DOHH2 (cell line): ENCODE data around the gene GPC6.

Source experiments
- H3F3A ChIP-seq: fragments of 200-600 bp; sonication (generic), shearing (Covaris generic); 2 replicates; pipeline ENCODE4 v1.6.0; 2016; ENCODE audit warnings: antibody characterized with exemption, mild to moderate bottlenecking; ENCODE audit not compliant: control insufficient read depth, insufficient read depth
- H3K27ac ChIP-seq: fragments of 200-600 bp; sonication (generic); 2 replicates; pipeline ENCODE4 v1.5.1; 2014; ENCODE audit warnings: low read depth, mild to moderate bottlenecking, low read length, moderate library complexity
- H3K27me3 ChIP-seq: fragments of 200-600 bp; sonication (generic); 2 replicates; pipeline ENCODE4 v1.6.1; 2014; ENCODE audit warnings: mild to moderate bottlenecking, low read length, mixed read lengths; ENCODE audit not compliant: control insufficient read depth
- H3K36me3 ChIP-seq: fragments of 200-600 bp; sonication (generic); 2 replicates; pipeline ENCODE4 v1.6.1; 2014; ENCODE audit warnings: mild to moderate bottlenecking, low read length, moderate library complexity, mixed read lengths; ENCODE audit not compliant: control insufficient read depth
- H3K4me1 ChIP-seq: fragments of 200-600 bp; sonication (generic); 2 replicates; pipeline ENCODE4 v1.6.1; 2014; ENCODE audit warnings: mild to moderate bottlenecking, low read length, mixed read lengths; ENCODE audit not compliant: control insufficient read depth
- H3K4me2 ChIP-seq: fragments of 200-600 bp; sonication (generic); 2 replicates; pipeline ENCODE4 v1.6.0; 2014; ENCODE audit warnings: mild to moderate bottlenecking, low read length, moderate library complexity
- H3K4me3 ChIP-seq: fragments of 200-600 bp; sonication (generic); 2 replicates; pipeline ENCODE4 v1.5.1; 2014; ENCODE audit warnings: mild to moderate bottlenecking, low read length, mixed read lengths
- H3K79me2 ChIP-seq: fragments of 200-600 bp; sonication (generic); 2 replicates; pipeline ENCODE4 v1.6.1; 2014; ENCODE audit warnings: mild to moderate bottlenecking, low read length, mixed read lengths; ENCODE audit not compliant: control insufficient read depth
- H3K9me2 ChIP-seq: fragments of 200-600 bp; sonication (generic); replicated peaks from 2 replicates; pipeline ENCODE4 v1.6.1; 2014; ENCODE audit warnings: mild to moderate bottlenecking, low read length, mixed read lengths; ENCODE audit not compliant: control insufficient read depth
- H3K9me3 ChIP-seq: fragments of 200-600 bp; sonication (generic); 2 replicates; pipeline ENCODE4 v1.6.1; 2014; ENCODE audit warnings: antibody characterized with exemption, low read length, mixed read lengths; ENCODE audit not compliant: control insufficient read depth, insufficient read depth
- H4K20me1 ChIP-seq: fragments of 200-600 bp; sonication (generic); 2 replicates; pipeline ENCODE4 v1.6.0; 2014; ENCODE audit warnings: low read depth, mild to moderate bottlenecking, antibody characterized with exemption, low read length, moderate library complexity; ENCODE audit not compliant: control insufficient read depth, insufficient read depth
- CTCF ChIP-seq: fragments of 200-600 bp; sonication (generic); IDR thresholded peaks from one replicate; pipeline ENCODE4 v1.5.1; 2014; ENCODE audit warnings: antibody characterized with exemption, mild to moderate bottlenecking, low read depth, low read length; ENCODE audit not compliant: poor library complexity, severe bottlenecking
- EZH2phosphoT487 ChIP-seq: fragments of 200-600 bp; sonication (generic); IDR thresholded peaks from 2 replicates; pipeline ENCODE4 v1.6.1; 2017; ENCODE audit warnings: borderline replicate concordance, mild to moderate bottlenecking, antibody characterized with exemption, low read length, moderate library complexity, mixed read lengths

The GPC6 gene

DNA sequence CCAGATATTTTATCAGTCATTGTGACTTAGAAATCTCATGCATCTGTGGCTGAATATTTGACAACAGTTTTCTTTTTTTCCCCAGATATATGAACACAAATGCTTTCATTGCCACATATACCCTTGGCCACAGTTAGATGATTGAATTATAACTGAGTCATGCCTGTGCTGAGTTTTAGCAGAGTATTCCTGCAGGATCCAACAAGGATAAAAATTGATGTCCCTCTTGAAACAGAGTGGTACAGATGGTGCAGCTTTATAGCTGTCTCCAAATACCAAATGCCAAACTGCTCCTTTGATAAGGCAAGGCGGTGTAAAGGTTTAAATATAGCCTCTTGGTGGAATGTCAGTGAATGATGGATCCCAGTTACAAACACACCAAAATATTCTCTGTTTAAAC, 428.5 kb downstream of the GPC6 start:
- H3K36me3 ChIP-seq = no peaks in the 10 kb centered on the region
- TF ChIP-seq CTCF = no peak
- no peak for TF ChIP-seq EZH2phosphoT487

DNA sequence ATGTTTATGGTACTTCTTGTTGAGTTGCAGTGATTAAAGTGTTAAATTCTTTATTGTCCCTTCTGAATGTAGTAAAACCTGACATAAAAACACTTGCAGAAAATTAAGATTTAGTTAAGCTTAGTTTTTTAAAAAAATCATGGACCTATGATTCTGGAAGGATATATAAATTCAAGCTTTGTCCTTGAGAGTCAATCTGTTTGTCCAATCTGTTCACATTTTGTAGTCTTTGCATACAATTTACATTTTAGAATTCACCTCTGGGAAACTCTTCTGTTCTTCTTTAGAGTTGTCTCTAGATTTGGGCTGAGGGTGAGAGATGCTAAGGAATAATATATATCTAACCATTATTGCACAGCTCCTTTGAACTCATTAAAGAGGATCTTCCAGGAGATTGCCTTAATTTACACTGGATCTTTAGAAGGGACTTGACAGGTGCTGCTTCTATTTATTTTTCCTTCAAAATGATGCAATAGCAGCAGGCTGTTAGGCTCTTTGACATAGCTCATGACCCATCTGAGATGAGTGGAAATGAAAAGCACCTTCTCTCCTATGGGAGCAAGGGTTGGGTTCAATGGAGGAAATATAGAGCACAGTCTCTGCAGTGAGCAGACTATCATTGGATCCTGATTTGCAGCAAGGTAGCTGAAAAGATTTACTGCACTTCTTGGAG, 433.9 kb downstream of the GPC6 start:
- Histone ChIP-seq H3K27me3 (no peaks in the 10 kb centered on the region), H3K36me3 (no peaks in the 10 kb centered on the region), H3K4me1 (no peaks in the 10 kb centered on the region), H3K4me3 (no peak overlapping the region), H4K20me1 (no peaks in the 10 kb centered on the region), H3K4me2 (no peak overlapping the region), H3K9me3 (no peaks in the 10 kb centered on the region), H3K79me2 (no peaks in the 10 kb centered on the region), H3F3A (no peaks in the 10 kb centered on the region), H3K9me2 (no peaks in the 10 kb centered on the region), H3K27ac (no peak overlapping the region)
- TF ChIP-seq EZH2phosphoT487 (no peak), CTCF (no peak)

More for the DNA sequence above, 428.5 kb downstream of the GPC6 start:
- H3K4me3 ChIP-seq = no peak overlapping the region
- H4K20me1 ChIP-seq = no peaks in the 10 kb centered on the region
- no peaks in the 10 kb centered on the region for H3K9me2 ChIP-seq
- H3K9me3 ChIP-seq = no peaks in the 10 kb centered on the region
- H3K4me1 ChIP-seq = no peaks in the 10 kb centered on the region
- H3K27me3 ChIP-seq = no peaks in the 10 kb centered on the region
- no peaks in the 10 kb centered on the region for H3K79me2 ChIP-seq
- H3K27ac ChIP-seq = no peak overlapping the region
- no peaks in the 10 kb centered on the region for H3F3A ChIP-seq
- H3K4me2 ChIP-seq = no peak overlapping the region

DNA sequence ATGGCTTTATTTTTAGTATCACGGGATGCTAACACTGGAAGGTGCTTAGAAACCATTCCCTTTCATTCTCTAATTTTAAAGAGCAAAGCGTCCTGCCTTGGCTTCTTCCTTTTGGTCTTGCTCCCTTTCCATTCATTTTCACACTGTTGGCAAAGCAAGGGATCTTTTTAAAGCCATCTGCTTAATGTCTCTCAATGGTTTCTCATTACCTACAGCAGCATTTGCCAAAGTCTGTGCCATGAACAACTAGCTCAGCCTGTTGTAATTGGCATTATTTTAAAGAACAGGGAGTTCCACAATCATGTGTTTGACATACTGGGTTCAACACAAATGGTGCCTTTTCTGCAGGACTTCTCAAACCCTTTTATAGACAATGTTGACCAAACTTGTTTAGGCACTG, 444.3 kb downstream of the GPC6 start:
- no peaks in the 10 kb centered on the region for H3K36me3 ChIP-seq
- no peak overlapping the region for H3K4me3 ChIP-seq
- no peaks in the 10 kb centered on the region for H3K9me2 ChIP-seq
- no peak overlapping the region for H3K27ac ChIP-seq
- no peaks in the 10 kb centered on the region for H3F3A ChIP-seq
- no peak overlapping the region for H3K4me2 ChIP-seq
- no peaks in the 10 kb centered on the region for H3K27me3 ChIP-seq
- no peaks in the 10 kb centered on the region for H3K79me2 ChIP-seq
- TF ChIP-seq CTCF = no peak
- TF ChIP-seq EZH2phosphoT487 = no peak
- no peaks in the 10 kb centered on the region for H3K9me3 ChIP-seq
- no peaks in the 10 kb centered on the region for H4K20me1 ChIP-seq
- H3K4me1 ChIP-seq = no peaks in the 10 kb centered on the region

GRCh38 chr13:93672996-93673395, 446.4 kb downstream of the GPC6 start:
- H3K4me2 ChIP-seq = no peak overlapping the region
- no peaks in the 10 kb centered on the region for H4K20me1 ChIP-seq
- no peaks in the 10 kb centered on the region for H3K27me3 ChIP-seq
- no peak overlapping the region for H3K4me3 ChIP-seq
- no peaks in the 10 kb centered on the region for H3K4me1 ChIP-seq
- no peaks in the 10 kb centered on the region for H3K9me2 ChIP-seq
- no peaks in the 10 kb centered on the region for H3K79me2 ChIP-seq
- no peaks in the 10 kb centered on the region for H3K9me3 ChIP-seq
- no peaks in the 10 kb centered on the region for H3K36me3 ChIP-seq
- TF ChIP-seq CTCF = no peak
- TF ChIP-seq EZH2phosphoT487 = no peak
- H3F3A ChIP-seq = no peaks in the 10 kb centered on the region
- no peak overlapping the region for H3K27ac ChIP-seq
